GM19240 (cell line): ENCODE data around the gene RAB3B.
"Not testable (repeated sequence)": the region's sequence is repeated elsewhere in the genome, so short reads cannot be mapped to it uniquely, and the experiment has no call there.

Experiments used
- DNase-seq: peaks from one replicate; pipeline ENCODE4 v3.0.0; 2011; ENCODE audit warnings: low spot score; ENCODE audit not compliant: insufficient read length

The RAB3B gene

GRCh38 chr1:51989582-51990477, 670 bp downstream of the RAB3B start:
- no peak for DNase-seq

- no peak for DNase-seq
Measured at GRCh38 chr1:51988254-51988653, 2.2 kb downstream of the RAB3B start.

- DNase-seq: no peak
Measured at GRCh38 chr1:51986718-51987117, 3.8 kb downstream of the RAB3B start.

- no peak for DNase-seq
Measured at GRCh38 chr1:51982161-51982560, 8.3 kb downstream of the RAB3B start.

GRCh38 chr1:51981555-51981954, 8.9 kb downstream of the RAB3B start:
- DNase-seq: no peak

GRCh38 chr1:51978099-51978498, 12.4 kb downstream of the RAB3B start:
- no peak for DNase-seq

- no peak for DNase-seq
Measured at GRCh38 chr1:51976846-51977602, 13.5 kb downstream of the RAB3B start.

GRCh38 chr1:51973587-51974474, 16.7 kb downstream of the RAB3B start:
- no peak for DNase-seq

- no peak for DNase-seq
Measured at GRCh38 chr1:51969038-51969705, 21.3 kb downstream of the RAB3B start.

GRCh38 chr1:51968632-51969031, 21.9 kb downstream of the RAB3B start:
- no peak for DNase-seq

- not testable (repeated sequence) for DNase-seq
Measured at GRCh38 chr1:51967213-51967791, 23.2 kb downstream of the RAB3B start.

GRCh38 chr1:51966559-51966958, 23.9 kb downstream of the RAB3B start:
- no peak for DNase-seq

- no peak for DNase-seq
Measured at GRCh38 chr1:51964309-51964696, 26.2 kb downstream of the RAB3B start.

GRCh38 chr1:51963592-51964308, 26.8 kb downstream of the RAB3B start:
- DNase-seq: no peak

GRCh38 chr1:51962486-51963356, 27.8 kb downstream of the RAB3B start:
- no peak for DNase-seq

GRCh38 chr1:51961954-51962353, 28.5 kb downstream of the RAB3B start:
- DNase-seq: no peak

- no peak for DNase-seq
Measured at GRCh38 chr1:51961231-51961630, 29.3 kb downstream of the RAB3B start.

GRCh38 chr1:51960262-51960661, 30.2 kb downstream of the RAB3B start:
- DNase-seq: no peak

- no peak for DNase-seq
Measured at GRCh38 chr1:51958824-51959223, 31.7 kb downstream of the RAB3B start.
